GM21360 (cell line): ENCODE results near the gene PDZD4.

Source experiments
- ATAC-seq: cut with Tn5 transposase; IDR thresholded peaks from one replicate; pipeline ENCODE4 v1.9.1; 2021; ENCODE audit warnings: mild to moderate bottlenecking, moderate library complexity; ENCODE audit not compliant: unreplicated experiment

Gene PDZD4

DNA sequence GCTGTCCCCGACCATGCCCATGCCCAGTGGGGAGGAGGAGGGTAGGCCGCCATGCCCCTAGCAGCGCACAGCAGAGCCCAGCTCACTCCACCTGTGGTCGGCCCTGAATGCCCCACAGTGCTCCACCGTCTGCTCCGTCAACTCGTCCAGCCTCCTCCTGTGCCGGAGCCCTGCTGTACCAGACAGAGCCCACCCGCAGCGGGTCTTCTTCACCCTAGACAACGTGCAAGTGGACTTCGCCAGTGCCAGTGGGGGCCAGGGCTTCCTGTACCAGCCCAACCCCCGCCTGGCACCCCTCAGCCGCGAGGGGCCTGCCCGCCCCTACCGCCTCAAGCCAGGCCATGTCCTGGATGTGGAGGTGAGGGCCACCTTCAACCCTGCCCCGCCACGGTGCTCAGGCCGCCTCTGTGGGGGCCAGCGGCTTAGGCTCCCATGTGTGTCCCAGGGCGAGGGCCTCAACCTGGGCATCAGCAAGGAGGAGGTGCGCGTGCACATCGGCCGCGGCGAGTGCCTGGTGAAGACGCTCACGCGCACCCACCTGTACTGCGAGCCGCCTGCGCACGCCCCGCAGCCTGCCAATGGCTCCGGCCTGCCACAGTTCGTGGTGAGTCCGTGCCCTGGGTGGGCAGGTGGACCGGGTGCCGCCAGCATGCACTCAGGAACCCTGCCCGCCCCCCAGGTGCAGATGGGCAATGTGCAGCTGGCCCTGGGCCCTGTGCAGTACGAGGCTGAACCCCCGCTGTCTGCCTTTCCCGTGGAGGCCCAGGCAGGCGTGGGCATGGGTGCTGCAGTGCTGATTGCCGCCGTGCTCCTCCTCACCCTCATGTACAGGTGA is 56.4 kb downstream of the PDZD4 start:
- no peak for ATAC-seq

DNA sequence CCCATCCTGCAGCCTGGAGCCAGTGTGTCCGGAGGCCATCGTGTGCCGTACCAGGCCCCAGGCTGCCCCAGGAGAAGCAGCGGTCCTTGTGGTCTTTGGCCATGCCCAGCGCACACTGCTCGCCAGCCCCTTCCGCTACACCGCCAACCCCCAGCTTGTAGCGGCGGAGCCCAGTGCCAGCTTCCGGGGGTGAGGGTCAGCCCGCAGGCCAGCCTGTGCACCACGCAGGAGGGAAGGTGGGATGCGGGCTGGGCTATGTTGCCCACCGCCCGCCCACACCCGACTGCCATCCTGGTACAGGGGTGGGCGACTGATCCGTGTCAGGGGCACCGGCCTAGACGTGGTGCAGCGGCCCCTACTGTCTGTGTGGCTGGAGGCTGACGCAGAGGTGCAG is 57.1 kb downstream of the PDZD4 start:
- ATAC-seq, result no peak

DNA sequence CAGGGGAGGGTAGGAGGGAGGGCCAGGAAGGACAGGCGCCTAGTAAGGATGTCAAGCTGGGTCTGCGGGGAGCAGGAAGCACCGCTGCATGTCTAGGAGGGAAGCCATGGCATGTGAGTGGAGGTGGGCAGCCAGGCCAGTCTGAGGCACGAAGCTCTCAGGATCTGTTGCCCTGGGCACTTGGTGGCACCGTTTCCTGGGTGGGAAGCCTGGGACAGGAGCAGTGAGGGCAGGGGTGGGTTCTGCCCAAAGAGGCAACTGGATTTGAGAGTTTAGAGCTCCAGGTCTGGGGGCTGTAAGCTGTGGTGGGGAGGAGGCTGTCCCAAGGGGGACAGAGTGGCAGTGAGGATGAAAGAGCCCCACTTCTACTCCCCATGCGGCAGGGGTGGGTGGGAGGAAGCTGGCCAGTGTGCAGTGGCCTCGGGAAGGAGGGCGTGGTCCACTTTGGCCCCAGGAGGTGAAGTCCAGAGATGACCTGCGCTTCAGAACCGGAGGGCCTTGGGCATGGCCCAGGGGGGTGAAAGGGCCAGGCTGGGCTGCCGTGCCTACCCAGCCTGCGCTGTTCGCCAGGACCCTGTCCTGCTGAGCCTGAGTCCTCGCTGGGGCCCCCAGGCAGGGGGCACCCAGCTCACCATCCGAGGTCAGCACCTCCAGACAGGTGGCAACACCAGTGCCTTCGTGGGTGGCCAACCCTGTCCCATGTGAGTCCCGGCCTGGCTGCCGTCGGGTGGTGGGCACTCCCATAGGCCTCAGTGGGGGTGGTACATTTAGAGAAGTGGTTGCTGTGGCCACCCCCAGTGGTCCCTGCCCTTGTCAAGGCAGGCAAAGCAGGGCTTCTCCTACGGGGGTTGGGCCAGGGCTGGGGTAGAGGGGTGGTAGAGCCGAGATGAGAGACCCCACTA is 57.8 kb downstream of the PDZD4 start:
- no peak for ATAC-seq

DNA sequence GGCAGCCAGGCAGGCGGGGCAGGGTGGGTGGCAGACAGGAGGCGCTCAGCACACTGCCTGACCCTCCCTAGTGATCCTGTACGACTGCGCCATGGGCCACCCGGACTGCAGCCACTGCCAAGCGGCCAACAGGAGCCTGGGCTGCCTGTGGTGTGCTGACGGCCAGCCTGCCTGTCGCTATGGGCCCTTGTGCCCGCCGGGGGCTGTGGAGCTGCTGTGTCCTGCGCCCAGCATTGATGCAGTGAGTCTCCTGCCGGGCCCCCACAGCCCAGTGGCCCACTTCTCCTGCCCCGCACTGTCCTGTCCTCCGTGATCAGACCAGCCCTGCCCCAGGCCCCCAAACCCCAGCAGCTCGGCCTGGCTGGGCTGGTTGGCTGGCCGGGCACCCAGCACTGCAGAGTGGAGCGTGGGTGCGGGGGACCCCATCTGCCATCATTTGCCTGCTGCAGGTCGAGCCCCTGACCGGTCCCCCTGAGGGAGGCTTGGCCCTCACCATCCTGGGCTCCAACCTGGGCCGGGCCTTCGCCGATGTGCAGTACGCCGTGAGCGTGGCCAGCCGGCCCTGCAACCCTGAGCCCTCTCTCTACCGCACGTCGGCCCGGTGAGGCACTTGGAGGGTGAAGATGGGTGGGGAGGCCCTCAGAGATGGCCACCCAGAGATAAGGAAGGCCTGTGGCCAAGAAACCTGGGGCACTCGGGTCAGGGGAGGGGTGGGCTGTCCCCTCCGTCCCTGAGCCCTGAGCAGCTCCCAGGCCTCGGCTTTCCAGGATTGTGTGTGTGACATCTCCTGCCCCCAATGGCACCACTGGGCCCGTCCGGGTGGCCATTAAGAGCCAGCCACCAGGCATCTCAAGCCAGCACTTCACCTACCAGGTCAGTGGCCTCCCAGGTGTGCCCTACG is 58.7 kb downstream of the PDZD4 start:
- ATAC-seq, result no peak

DNA sequence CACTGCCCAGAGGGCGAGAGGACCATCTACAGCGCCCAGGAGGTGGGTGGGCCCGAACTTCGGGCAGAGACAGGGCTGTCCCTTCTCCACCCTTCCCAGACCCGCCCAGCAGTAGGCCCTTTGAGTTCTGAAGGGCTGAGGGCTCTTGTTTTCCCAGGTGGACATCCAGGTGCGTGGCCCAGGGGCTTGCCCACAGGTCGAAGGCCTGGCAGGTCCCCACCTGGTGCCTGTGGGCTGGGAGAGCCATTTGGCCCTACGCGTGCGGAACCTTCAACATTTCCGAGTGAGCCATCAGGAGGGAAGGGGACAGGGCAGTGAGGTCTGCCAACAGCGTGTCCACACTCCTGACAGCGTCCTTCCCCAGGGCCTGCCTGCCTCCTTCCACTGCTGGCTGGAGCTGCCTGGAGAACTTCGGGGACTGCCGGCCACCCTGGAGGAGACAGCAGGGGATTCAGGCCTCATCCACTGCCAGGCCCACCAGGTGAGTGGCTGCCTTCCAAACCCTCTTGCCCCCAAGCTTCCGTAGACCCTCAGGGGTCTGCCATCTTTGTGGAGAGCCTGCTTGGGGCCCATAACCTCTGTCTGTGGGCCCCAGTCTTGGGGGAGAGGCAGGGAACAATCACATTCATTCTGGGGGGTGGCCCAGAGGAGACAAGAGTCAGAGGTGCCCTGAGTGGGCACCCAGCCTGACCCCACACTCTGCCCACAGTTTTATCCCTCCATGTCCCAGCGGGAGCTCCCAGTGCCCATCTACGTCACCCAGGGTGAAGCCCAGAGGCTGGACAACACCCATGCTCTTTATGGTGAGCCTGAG is 59.5 kb downstream of the PDZD4 start:
- ATAC-seq, result no peak

DNA sequence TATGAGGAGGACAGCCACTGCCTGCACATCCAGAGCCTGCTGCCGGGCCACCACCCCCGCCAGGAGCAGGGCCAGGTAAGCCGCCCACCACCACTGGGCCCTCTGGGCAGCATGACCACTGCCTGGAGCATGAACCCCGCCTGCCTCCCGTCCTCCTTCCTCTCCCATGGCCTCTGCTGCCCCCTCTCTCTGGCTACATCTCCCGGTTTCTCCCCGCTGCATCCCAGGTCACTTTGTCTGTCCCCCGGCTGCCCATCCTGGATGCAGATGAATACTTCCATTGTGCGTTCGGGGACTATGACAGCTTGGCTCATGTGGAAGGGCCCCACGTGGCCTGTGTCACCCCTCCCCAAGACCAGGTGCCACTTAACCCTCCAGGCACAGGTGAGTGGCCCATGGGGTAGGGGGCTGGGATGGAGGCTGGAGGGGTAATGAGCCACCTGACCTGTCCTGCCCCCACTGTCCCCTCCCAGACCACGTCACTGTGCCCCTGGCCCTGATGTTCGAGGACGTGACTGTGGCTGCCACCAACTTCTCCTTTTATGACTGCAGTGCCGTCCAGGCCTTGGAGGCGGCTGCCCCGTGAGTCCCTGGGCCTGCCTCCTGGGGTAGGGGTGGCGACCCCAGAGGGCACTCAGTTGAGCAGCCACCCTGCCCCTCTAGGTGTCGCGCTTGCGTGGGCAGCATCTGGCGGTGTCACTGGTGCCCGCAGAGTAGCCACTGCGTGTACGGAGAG is 60.3 kb downstream of the PDZD4 start:
- ATAC-seq, result no peak

DNA sequence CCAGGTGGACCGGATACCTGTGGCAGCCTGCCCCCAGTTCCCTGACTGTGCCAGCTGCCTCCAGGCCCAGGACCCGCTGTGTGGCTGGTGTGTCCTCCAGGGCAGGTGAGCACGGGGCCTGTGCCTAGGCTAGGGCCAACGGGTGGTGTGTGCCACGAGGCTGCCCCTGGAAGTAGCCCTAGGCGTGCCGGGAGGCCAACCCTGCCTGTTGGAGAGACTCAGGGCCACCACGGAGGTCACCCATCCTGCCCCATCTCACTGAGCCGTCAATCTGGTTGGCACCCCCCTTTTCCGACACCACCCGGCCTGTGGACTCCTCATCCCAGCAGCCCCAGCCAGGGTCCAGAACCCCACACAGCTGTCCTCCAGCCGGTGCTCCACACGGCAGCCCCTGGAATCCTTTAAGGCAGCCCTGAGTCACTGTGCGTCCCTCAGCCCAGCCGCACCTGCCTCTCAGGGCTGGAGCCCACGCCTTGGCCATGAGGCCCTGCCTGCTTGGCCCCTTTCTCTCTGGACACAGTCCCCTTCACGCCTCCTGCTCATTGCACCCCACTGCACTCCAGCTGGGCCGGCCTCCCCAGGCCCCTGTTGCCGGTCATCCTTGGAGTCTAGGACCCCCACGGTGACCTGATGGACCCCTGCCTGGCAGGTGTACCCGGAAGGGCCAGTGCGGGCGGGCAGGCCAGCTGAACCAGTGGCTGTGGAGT is 61.0 kb downstream of the PDZD4 start:
- ATAC-seq, result no peak

DNA sequence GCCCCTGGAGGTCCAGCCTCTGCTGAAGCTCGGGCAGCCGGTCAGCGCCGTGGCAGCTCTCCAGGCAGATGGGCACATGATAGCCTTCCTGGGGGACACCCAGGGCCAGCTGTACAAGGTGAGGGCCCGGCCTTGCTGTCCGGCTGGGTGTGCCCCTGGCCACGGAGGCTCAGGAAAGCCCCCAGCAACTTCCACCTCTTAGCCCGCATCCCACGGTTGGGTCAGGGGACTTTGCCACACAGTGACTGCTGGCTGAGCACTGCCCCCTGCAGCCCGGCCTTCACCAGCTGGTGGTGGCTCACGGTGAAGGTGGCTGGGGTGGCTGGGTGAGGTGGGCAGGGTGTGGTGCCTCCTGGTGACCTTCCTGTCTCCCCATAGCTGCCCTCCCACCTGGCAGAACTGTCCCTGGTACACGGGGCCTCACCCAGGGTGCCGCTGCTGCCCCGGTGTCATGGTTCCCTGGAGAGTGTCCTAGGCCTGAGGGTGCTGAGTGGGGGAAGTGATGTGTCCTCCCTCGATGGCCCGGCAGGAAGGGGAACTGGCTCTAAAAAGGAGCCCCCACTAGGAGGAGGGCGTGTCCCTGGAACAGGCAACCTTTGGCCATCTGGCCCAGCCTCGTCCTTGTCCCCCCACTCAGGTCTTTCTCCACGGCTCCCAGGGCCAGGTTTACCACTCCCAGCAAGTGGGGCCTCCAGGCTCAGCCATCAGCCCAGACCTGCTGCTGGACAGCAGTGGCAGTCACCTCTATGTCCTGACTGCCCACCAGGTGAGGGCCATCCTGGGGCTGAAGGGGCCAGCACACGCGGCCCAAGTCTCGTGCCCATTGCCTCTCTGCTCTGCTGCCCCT is 61.8 kb downstream of the PDZD4 start:
- ATAC-seq, result no peak

DNA sequence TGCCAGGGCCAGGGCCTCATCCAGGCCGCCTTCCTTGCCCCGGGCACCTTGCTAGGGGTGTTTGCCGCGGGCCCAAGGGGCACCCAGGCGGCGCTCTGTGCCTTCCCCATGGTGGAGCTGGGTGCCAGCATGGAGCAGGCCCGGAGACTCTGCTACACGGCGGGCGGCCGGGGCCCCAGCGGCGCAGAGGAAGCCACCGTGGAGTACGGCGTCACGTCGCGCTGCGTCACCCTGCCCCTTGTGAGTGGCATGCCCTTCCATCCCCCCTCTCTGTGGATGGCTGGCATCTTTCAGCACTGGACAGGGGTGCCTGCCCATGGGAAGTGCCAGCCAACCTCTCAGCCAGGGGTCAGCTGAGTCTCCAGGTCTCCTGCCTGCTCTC is 62.7 kb downstream of the PDZD4 start:
- no peak for ATAC-seq

DNA sequence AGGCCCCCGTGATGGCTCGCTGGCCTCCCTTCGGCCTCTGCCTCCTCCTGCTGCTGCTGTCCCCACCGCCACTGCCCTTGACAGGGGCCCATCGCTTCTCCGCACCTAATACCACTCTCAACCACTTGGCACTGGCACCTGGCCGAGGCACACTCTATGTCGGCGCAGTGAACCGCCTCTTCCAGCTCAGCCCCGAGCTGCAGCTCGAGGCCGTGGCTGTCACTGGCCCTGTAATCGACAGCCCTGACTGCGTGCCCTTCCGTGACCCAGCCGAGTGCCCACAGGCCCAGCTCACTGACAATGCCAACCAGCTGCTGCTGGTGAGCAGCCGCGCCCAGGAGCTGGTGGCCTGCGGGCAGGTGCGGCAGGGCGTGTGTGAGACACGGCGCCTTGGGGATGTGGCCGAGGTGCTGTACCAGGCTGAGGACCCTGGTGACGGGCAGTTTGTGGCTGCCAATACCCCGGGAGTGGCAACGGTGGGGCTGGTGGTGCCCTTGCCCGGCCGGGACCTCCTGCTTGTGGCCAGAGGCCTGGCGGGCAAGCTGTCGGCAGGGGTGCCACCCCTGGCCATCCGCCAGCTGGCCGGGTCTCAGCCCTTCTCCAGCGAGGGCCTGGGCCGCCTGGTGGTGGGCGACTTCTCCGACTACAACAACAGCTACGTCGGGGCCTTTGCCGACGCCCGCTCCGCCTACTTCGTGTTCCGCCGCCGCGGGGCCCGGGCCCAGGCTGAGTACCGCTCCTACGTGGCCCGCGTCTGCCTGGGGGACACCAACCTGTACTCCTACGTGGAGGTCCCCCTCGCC is 63.3 kb downstream of the PDZD4 start:
- ATAC-seq, result no peak

DNA sequence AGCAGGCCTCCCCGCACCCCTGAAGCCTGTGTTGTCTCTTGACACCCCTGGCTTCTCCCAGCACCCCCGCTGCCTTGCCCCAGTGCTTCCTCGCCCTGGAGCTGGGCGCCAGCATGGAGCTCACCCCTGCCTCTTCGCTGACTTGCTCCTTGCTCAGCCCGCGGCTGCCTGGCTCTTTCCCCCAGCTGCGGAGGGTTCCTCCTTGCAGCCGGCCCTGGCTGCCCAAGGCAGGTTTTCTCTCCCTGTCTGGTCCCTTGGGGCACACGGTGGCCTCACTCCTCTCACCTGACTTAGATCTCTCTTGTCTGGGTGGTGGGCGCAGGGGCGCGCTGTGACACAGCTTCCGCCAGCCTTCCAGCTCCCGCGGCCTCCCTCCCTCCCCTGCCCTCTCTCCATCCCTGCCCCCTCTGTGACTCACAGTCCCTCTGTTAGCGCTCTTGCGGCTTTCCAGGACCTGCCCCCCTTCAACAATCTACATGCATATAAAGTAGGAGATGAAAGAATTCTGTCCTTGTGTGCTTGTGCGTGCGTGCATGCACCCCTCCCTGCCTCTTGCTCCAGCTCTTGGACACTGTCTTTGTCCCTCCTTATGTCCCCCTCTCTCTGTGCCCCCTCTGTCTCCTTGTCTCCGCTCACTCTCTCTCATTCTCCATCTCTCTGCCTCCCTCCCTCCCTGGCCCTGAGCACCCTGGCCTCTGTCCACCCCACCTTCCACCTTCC is 64.1 kb downstream of the PDZD4 start:
- ATAC-seq, result no peak

DNA sequence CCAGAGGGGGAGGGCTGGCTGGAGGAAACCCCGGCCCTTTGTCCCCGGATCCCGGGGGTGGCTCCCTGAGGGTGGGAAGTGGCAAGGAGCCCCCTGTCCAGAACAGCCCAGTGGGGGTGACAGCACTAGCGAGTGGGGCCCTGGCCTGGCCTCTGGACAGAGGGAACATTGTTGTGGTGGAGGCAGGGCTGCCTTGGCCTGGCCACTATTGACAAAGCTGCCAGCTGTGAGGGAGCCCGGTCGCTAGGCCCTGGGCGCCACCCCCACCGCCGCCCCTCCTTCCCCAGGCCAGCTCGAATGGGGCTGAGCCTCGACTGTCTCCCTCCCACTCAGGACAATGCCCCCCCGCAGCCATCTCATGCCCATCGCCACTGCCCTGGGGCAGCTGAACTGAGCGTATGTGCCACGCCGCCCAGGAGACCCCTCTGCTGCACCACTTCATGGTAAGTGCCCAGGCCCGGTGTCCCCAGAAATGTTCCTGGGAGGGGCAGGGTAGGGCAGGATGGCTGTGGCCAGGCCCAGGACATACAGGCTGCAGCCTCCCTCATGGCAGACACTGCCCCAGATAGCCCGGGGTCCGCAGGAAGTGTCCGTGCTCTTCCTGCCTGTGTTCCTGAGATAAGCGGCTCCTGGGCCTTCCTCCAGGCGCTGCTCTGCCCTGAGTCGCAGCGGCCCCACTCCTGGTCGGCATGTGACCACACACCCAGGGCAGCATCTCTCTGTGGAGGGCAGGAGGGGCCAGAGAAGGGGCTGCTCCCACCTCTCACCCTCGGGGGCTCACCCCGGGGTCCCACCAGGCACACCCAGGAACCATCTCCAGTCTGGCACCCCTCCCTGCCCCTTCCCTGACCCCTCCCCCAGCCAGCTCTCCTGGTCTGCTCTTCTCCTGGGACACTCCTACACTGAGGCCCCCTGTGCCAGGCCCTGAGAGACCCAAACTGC is 64.9 kb downstream of the PDZD4 start:
- no peak for ATAC-seq

DNA sequence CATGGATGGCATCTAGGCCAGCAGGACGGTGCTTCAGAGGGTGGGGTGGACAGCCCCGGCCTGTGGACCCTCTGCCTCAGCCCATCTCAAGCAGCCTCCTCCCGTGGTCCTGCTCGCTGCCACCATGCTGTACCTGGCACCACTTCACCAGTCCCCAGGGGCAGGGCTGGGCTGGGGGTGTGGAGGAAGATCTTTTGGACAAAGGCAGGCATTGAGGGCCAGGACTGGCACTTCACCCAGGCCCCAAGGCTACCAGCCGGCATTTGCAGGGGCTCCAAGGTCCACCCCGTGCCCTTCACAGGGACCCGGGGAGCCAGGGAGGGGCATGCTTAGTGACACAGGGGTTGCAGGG is 65.6 kb downstream of the PDZD4 start:
- ATAC-seq, result no peak

DNA sequence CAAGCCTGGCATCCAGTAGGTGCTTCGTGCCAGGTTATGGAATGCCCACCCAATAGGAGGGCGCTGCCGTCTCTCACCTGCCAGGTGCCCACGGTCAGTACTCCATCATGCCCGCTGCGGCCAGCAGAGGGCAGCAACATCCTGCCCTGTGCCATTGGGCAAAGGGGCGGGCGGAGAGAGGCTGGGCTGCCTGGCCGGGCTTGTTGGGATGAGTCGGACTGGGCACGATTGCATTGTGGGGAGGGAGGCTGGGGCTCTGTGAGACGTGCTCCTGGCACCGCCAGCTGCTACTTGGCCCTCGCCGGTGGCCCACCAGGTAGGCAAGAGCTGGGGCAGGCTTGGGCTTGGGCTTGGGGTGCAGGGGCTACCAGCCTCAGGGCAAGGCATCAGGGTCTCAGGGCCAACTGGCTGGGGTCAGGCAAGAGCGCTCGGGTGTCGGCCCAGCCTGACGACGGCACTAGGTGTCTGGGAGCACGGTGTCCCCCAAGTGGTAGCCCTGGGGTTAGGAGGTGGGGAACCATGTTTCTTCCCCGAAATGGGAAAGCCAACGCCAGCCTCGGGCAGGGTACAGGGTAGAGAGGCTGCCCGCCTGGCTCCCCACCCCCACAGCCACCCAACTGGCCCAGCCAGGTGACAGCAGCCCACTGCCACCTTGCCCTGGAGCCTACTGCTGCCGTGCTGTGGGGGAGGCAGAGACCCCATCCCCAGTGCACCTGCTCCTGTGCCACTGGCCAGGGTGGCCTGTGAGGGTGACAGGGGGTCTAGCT is 66.2 kb downstream of the PDZD4 start, which contains the start of gene PLXNB3:
Gene PLXNB3 (plus strand): TSS at position 261 of the 767 bp plus-strand sequence. CDS start 1,287 bp downstream, outside the sequence.
- peak; percentile 48 for ATAC-seq
